SW 1271 (cell line): ENCODE measurements around the gene AFF2.

Experiments
- DNase-seq, 2 experiments: peaks; one replicate each; lab custom pipeline; 2025; lab: John Stamatoyannopoulos, UW

Gene AFF2

DNA sequence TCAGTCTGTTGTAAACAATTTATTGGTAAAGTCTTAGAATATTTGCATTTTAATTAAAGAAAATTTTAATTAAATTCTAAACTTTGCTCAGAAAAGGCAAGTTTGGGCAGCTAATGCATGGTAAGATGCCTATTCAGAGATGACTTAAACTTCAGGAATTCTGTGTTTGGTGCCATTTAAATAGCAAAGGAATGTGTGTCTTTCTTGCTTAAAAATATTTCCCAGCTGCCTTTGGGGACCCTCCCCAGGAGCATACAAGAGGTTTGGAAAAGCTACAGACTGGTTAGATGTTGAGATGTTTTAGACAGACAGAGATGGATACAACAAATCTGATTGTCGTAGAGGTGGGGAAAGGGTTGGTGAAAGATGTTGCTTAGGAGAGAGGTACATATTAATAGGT lies 36.5 kb downstream of the AFF2 start:
- no peak for DNase-seq

DNA sequence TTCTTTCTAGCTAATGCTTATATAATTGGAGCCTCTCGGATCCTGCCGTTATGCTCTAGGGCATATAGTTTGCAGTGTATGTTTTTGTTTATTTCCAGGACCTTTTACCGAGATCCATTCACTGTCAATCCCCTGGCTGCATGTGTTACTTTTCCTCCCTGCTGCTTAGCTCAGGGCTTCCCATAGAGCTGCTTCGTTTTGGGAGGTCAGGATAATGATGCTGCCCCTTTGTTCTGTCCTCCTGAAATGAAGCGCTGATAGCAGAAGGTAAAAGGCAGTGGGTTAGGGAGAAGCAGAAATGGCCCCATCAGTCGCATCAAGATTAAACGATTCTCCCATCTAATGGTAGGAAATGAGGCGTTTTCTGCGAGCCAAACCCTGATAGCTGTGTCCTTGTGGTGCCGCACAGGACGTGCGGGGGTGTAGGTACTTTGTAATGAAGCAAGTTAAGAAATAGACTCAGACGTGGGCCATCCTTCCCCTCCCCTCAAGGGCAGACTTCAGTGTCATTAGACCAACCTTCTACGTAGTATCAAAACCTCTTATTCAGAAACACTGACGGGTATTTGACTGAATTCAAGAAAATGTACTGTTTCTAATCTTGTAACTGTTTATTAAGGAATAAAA lies 37.3 kb downstream of the AFF2 start:
- DNase-seq = no peak

DNA sequence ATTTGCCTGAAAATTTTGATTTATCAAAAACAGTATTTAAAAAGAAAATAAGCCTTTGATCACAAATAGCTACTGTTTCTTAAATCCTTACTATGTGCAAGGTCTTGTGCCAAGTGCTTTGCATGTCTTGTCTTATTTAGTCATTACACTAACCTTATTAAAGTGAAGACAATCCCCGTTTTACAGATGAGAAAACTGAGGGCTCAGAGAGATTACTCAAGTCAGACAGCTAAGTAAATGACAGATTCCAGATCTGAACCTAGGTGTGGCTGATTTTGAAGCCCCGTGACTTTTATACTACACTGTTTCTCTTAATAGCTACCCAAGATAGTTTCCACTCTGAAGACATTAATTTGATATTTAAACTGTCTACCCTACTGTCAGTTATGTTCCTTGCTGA lies 38.2 kb downstream of the AFF2 start:
- DNase-seq = no peak

- DNase-seq = no peak
These were observed 39.7 kb downstream of the AFF2 start for GRCh38 chrX:148540114-148540513.

- DNase-seq = no peak
These were observed 40.5 kb downstream of the AFF2 start for GRCh38 chrX:148540671-148541583.

GRCh38 chrX:148541584-148541940 lies 41.1 kb downstream of the AFF2 start:
- DNase-seq = no peak

DNA sequence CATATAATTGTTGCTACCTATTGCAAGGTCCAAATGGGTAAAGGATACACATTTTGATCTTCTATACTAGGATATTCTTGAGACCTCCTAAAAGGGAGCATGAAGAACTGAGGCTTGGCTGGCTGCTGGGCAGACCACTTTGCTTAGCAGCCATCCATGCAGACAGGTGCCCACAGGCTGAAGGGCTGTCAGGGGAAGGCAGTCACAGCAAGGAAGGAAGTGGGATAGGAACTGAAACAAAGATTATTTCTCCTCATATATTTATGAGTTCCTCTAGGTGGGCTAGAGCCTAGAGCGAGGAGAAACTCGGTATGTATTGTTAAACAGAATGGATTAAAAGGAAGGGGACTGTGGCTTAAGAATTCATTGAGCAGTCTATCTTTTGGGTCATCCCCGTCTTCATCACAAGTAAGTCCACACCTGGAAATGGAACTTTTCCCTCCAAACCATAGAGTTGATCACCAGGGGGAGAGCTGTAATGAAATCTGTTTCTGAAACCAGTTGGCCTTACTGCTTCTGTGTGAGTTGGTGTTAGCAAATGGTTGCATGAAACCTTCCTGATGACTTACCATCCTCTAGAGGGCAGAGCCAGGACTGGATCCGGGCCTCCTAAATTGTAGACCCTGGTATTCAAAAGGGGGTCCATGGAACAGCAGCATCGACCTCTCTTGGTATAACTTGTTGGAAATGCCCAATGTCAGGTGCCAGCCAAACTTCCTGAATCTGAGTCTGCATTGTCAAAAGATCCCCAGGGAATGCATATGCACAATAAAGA lies 42.3 kb downstream of the AFF2 start:
- no peak for DNase-seq

- no peak for DNase-seq
These were observed 52.4 kb downstream of the AFF2 start for GRCh38 chrX:148552775-148553174.

DNA sequence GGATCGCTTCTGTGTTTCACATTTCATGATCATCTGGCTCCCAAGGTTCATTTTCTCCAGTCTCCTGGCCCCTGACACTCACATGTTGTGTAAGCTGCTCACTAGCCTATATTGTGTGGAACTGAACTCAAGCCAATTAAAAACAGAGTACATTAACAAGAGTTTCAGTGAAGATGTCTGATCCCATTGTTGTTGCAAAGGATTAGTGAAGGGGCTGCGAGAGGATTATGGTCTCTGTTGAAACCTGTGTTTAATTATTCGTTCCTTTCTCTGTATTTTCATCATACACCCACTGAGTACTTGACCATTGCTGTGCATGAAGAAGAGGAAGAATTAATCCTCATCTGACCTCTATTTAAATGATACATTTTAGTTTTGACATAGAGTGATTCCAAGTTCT lies 54.7 kb downstream of the AFF2 start:
- DNase-seq = no peak

DNA sequence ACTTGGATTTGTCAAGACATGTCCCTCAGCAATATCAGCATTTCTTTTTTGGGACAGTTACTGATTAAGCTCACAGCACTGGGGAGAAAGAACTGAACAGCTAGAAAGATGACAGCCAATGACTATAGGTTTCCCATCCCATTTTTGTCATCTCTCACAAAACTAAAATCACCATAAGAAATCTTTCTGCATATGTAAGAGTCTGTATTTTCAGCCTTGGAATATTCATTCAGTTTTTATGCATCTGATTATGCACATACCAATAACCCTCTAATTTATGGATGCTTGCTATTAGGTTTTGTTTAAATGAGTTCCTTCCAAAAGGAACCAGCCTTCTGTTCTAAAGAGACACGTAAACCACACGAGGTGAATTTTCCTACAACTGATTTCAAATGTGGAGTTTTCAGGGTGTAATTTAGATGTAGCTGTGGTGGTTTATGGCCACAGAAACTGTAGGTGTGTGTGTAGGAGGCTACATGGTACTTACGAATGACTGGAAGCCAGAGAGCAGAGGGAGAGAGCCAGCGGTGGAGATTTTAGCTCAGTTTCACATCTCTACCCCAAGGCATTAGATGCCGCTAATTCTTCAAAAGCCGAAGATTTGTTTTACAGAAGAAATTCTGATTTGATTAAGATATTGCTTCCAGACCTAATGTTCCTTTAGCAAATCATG lies 55.3 kb downstream of the AFF2 start:
- DNase-seq = no peak

DNA sequence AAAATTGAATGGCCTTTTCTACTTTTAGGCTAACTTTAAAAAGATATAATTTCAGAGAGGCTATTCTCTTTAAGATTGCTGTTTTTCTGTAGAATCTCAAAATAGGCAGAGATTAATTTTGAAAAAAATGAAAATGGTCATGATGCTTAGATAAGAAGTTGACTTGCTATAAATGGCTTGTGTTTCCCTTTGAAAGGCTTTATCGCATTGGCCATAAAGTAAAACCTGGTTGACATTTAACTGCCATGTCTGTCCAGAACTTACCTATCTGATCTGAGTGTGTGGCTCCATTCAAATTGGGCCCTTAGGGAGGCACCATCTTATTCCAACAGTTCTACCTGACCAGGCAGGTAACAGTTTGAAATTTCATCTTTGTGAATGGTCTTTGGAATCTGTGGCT lies 56.1 kb downstream of the AFF2 start:
- DNase-seq = no peak

DNA sequence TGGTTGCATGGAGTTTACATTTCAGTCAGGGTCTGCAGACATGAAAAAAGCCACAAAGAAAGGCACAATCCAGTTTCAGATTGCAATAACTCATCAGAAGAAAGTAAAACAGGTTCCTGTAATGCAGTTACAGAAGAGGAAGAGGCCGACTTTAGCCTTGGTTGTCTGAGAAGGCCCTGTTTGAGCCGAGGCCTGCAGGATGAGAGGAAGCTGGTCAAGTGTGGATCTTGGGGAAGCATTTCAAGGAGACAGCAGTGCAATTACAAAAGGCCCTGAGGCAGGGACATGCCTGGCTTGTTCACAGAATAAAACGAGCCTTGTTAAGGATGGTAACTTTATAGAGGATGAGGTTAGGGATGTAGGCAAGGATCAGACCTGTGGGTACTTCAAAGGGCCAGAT lies 62.4 kb downstream of the AFF2 start:
- no peak for DNase-seq

GRCh38 chrX:148567229-148567628 lies 66.8 kb downstream of the AFF2 start:
- DNase-seq = no peak

DNA sequence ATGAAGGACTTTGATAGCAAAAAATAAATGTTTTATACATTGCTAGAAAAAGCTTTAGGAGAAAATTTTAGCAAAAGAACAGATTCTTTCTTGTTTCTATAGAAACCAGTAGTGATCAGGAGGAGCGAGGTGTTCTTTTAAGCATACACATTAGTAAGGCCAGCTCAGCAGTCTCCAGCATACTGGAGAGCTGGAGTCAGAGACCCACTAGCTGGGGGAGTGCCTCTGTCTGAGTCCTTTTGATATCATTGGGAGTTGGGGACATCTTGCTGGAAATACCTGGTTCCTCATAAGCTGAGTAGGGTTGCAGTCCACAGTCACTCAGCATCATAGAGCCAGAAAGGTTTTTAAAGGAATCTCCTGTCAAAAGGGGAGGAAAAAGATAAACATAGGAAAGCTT lies 67.4 kb downstream of the AFF2 start:
- DNase-seq = no peak

- DNase-seq = no peak
These were observed 68.3 kb downstream of the AFF2 start for GRCh38 chrX:148568763-148569162.

- DNase-seq = no peak
These were observed 71.9 kb downstream of the AFF2 start for GRCh38 chrX:148572337-148572736.

GRCh38 chrX:148573119-148573518 lies 72.7 kb downstream of the AFF2 start:
- no peak for DNase-seq

- DNase-seq = no peak
These were observed 74.0 kb downstream of the AFF2 start for GRCh38 chrX:148574237-148574973.

DNA sequence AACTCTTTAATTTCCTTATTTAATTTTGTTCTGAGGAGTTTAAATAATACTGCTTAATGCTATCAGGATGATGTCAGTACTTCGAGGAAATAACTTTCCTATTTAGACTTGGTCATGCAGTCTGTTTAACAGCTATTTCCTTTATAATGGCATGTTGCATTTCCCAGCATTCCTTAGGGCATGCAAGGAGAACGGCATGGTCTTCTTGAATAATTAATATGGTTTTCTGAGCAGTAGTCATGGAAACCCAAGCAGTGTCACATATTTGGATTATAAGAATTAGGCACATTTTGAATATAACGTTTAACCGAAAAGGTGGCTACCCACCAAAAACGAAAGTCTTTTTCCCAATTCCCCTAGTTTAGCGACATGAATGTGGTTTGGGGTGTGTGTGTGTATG lies 76.0 kb downstream of the AFF2 start:
- DNase-seq = no peak

DNA sequence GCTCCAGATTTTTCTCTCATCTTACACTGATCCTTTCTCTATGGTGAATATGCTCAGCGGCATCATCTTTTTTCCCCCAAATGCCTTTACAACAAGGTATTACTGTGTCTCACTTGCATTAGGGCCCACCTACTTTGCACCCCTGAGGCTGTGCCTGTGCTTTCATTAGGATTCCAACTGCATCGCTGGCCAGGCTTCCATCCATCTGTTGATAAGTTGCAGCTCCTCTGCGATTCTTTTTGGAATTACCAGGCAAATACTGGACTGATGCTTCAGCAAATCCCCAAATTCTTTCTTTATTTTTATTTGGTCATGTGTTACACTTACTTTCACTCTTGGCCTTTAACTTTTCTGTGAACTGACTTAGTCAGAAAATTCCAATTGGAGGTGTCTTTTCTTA lies 77.3 kb downstream of the AFF2 start:
- no peak for DNase-seq

- DNase-seq = no peak
These were observed 79.6 kb downstream of the AFF2 start for GRCh38 chrX:148580016-148580415.

- DNase-seq = no peak
These were observed 81.9 kb downstream of the AFF2 start for GRCh38 chrX:148582353-148582752.
